ENCODE measurements around the gene NEK9.
"Not testable (repeated sequence)": the region's sequence is repeated elsewhere in the genome, so short reads cannot be mapped to it uniquely, and the experiment has no call there.

Gene NEK9

DNA sequence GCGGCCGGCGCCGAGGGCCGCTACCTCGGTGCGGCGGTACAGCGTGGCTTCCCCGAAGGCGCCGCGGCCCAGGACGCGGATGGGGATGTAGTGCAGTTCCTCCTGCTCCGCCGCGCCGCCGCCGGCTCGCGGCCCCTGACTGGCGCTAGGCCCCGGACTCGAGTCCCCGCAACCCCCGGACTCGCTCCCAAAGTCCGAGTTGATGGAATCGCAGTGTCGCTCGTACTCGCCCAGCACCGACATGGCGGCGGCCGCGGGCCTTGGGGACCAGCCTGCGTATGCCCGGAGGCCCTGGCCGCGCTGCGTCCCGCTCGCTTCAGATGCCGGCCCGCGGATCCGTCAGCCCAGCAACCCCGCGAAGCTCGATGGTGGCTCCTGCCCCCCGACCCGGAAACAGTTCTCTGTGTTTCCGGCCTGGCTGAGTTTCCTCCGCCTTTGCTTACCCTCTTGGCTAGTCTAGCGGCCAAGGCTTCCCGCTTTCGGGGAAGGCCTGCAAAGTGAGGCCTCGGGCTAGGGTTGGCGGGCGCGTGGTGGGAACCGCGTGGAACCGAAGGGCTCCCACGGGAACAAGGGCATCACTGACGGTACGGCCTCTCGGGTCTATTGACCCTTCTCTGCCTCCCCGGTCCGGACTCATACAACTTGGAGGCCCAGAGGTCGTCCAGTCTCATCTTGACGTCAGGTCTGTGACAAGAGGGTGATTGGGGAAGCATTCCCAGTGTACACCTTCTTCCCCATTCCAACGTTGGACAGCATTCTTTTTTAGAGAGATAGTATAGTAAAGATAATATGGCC is at the start of gene NEK9:
NEK9 (minus strand) TSS at position 370 of the 795 bp plus-strand sequence; CDS start at position 243, 127 bp downstream.
- DNase-seq (ENCODE audit: low read depth) = no peak

DNA sequence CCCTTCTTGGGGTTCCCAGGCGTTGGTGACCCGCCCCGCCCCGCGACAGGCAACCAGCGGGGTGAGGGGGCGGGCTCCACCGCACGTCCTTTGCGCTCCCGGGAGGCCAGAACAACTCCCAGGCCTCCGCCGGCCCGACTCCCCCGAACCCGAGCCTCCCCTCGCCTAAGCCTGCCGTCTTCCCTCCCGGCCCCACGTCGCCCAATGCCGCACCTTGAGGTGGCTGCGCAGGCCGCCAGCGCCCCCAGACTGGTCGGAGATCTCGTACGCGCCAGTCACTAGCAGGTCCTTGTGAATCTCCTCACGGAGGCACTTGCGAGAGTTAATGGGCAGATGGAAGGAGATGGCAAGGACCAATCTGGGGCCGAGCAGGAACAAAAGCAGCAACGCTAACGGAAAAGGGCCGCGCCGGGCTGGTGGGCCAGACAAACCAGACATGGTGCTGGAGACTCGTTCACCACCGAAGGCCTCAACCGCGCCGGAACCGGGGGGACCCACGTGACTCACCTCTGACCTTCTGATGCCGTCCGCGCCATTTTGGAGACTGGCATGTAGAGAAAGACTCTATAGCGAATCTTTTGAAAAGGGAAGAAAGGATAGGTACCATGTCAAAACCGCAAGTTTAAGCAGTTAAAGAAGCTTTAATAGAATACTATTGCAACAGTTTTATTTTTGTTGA is 49.4 kb upstream of the NEK9 start, which contains the start of gene TMED10:
TMED10 (minus strand) TSS at position 471 of the 679 bp plus-strand sequence; CDS start at position 438, 33 bp downstream.
- DNase-seq (ENCODE audit: low read depth) = no peak

DNA sequence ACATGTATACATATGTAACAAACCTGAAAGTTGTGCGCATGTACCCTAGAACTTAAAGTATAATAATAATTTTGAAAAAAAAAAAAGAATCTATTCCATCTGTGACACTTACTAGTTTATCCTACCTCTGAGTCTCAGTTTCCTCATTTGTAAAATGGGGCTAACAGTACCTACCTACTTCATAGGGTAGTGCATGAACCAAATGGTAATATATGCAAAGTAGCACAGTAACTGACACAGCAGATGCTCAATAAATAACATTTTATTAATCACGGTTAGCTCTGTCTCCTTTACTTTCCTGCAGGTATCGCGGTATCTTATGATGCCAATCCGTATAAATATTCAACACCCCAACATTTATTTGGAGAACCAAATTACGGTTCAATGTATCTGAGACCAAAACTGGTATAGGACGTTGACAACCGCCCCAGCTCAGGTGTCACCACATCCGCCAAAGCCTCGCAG is 48.9 kb upstream of the NEK9 start:
- no peak for DNase-seq (ENCODE audit: low read depth)

DNA sequence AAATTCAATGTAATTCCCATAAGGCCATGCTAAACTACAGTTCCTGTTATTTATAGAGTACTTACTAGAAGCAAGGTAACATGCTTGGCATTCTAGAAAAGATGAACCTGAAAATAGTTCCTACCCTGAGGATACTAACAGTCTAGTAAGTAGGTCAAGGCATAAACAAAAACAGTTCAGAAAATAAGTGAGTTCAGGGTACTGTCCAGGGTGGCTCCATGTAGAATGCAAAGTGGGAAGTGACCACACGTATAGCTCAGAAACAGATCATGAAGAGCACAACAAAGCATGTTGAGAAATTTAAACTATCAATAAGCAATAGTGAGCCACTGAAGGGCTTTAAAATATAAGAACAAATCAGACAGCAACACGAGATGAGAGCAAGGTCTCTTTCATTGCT is 47.2 kb upstream of the NEK9 start:
- DNase-seq (ENCODE audit: low read depth) = no peak

DNA sequence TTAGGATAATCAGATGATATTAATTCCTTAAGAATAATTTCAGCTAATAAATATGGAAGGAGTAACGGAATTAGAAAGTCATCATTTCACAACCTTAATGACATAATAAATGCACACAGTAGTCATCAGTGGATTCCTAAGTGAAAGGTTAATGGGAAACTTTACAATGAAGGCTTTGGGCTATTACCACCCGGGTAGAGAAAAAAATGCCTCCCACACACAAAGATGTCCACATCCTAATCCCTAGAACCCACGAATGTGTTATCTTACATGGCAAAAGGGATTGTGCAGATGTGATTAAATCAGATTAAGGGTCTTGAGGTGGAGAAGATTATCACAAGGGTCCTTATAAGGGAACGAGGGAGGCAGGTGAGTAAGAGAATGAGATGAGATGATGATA is 43.9 kb upstream of the NEK9 start:
- no peak for DNase-seq (ENCODE audit: low read depth)

DNA sequence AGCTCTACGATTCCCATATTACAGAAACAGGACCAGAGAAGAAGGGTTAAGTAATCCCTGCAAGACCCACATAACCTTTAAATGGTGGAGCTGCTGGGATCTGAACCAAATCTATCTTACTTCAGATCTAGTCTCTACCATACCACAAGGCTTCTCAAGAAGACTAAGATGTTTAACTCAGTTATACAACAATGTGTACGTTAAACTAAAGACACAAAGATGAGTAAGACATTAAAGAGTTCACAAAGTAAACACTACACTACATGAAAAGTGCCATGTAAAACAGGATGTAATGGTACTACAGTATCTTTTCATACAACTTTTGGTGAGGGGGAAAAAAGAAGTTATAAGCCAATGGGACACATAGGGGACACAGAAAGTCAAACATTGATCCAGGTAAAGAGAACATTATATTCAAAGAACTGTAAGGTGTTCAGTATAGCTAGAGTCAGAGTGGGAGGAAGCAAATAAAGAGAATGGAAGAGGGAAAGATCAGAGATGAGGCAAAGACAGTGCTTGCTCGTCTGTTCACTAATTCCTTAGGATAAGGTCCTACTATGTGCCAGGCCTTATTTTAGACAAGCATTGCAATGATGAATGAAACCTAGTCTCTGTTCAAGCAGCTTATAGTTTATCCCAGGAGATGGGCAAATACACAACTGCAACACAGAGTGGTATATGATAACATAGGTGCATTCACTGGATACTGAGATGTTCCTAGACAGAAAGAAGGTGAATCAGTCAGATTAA is 41.9 kb upstream of the NEK9 start:
- DNase-seq (ENCODE audit: low read depth) = no peak

DNA sequence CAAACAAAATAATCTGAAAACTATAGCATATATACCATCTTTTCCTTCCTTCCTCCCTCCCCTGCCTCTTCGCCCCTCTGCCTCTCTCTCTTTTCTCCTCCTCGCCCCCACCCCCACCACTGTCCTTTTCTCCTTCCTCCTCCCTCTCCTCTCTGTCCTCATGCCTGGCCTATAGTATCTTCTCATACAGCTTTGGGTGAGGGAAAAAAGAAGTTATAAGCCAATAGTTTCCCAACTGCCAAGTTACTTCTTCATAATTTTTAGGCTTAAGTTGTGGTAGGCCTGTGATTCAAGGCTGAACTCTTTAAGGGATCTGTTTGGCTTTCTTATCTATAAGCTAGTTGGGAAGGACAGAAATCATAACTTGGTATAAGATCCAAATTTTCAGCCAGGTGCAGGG is 40.5 kb upstream of the NEK9 start:
- no peak for DNase-seq (ENCODE audit: low read depth)

DNA sequence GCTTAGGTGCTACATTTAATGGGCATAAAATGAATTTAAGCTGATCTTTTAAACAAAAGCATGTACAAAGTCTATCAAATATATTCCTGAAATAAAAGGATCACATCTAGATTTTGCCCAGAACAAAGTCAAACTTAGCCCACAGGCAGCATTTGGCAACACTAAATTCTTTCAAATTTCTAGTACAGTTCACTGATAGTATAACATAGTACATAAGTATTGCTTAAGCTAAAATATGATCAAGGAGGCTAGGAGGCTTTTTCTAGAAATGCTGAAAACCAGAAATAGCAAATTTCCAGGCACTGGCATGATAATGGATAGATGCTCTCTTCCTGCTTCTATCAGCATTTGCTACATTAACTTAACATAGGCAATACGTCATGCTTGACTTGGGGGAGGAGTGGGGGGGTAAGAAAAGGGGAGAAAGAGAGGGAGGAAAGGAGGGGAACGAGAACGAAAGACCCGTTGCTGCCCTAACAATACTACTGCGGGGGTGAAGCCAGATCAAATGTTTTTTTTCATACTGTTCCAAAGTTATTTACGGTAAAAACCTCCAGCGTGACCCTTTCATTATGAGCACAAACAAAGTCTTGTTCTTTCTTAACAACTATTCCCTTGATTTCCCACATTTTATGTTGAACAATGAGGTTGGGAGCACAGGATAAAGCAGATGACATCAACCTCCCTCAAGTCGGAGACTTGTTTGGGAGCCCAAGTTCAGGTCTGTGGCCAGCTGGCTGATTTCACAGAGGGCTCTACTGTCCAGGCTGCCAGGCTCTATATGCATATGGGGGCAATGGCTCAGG is 38.9 kb upstream of the NEK9 start:
- no peak for DNase-seq (ENCODE audit: low read depth)

DNA sequence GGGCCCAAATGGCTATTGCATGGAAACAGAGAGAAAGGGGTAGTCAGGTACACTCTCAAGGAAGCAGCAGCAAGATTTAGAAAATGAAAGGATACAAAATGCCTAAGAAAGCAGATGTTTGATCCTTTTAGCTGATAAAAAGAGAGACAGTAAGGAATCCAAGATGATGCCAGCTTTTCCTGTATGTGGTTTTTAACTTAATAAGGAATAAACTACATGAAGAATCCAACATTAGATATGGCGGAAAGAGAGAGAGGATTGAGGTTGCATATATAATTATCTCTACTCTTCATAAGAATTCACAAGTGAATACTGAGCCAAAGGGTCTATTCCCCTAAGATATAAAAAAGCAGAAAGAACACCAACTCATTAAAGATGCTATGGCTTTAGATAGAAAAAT is 38.0 kb upstream of the NEK9 start:
- no peak for DNase-seq (ENCODE audit: low read depth)

DNA sequence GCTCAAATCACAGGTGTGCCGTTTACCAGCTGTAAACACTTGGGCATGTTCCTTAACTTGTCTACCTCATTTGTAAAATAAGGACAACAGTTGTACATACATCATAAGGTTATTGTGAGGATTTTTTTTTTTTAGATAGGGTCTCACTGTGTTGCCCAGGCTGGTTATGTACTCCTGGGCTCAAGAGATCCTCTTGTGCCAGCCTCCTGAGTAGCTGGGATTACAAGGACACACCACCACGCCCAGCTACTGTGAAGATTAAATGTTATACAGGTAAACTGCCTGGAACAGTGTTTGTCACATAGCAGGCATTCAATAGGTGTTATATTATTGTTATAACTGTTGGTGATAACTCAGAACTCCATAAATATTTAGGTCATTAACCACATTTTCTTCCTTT is 36.8 kb upstream of the NEK9 start:
- no peak for DNase-seq (ENCODE audit: low read depth)

DNA sequence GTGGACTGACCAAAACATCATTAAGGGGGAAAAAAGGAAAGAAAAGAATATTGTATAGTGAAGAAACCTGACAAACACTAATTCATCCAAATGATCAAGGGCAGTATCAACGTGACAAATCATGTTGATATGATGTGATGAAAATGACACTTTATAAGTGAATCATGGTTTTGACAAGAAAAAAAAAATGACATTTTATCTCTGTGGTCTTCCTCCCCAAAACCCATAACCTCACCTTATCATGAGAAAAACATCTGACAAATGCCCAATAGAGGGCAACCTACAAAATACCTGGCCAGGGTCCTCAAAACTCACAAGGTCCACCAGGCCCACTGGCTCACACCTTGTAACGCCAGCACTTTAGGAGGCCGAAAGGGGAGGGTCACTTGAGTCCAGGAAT is 35.8 kb upstream of the NEK9 start:
- DNase-seq (ENCODE audit: low read depth) = no peak

DNA sequence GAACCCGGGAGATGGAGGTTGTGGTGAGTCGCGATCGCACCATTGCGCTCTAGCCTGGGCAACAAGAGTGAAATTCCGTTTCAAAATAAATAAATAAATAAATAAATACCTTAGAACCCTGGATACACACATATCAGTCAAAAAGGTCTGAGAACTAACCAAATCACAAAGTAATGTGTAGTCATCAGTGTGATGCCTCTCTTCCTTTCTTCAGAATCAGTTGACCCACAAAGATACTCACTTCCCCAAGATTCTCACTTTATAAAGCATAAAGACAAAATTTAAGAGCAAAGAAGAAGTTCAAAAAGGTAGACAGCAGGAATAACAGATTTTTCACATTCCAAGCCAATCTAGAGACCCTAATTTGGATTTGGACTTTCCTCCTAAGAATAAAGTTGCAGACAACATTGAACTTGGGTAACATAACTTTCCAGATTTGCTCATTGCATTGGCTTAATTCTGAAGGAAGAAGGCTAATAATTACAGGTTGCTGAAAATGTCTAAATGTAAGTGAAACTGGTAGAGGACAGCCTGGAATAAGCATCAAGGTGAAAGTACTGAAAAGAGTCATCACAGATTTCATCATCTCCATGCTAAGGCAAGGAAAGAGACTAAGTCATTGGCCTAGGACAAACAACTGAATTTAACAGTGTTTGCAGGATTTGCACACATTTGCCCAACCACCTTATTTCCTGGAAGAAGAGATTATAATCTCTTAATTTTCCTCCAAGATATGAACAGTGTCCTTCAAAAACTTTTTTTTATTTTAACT is 32.2 kb upstream of the NEK9 start:
- no peak for DNase-seq (ENCODE audit: low read depth)

DNA sequence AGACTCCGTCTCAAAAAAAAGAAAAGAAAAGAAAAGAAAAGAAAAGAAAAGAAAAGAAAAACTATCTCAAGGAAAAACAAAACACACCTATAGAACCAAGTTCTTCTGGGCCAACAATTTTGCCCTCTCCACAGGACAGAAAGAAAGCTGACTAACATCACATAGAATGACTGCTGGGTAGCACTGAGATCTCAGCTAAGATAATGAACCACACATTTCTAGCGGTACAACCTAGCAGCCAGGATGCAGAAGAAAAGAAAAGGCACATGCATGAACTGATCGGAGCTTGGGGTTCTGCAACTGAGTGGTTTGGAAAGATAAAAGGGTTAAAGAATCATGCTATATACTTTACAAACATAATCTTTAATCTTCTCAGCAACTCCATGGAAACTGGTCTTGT is 30.1 kb upstream of the NEK9 start:
- no peak for DNase-seq (ENCODE audit: low read depth)

DNA sequence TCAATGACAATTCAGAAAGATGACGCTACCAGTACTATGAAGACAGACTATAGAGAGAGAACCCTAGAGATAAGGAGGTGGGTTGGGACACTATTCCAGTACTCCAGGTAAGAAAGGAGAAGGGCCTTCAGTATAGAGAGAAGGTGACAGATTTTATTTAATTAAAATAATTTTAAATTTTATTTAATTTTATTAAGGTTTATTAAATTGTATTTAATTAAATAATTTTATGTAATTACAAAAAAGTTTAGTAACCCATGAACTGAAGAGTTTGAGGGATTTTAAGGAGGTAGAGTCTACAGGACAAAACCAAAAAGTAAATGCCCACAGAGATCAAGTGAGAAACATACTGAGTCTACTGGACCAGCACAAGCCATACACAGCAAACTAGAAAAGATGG is 29.3 kb upstream of the NEK9 start:
- no peak for DNase-seq (ENCODE audit: low read depth)

DNA sequence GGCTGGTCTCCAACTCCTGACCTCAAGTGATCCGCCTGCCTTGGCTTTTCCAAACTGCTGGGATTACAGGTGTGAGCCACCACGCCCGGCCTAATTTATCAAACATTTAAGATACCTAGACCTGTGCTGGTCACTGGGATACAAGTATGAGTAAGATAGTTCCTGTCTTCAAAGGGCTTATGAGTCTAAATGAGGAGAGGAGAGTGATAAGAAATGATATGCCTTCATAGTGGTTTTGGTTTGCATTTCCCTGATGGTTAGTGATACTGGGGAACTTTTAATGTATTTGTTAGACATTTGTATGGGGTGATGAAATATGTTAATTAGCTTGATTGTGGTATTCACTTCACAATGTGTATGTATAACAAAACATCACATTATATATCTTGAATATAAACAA is 28.3 kb upstream of the NEK9 start:
- DNase-seq (ENCODE audit: low read depth) = no peak

DNA sequence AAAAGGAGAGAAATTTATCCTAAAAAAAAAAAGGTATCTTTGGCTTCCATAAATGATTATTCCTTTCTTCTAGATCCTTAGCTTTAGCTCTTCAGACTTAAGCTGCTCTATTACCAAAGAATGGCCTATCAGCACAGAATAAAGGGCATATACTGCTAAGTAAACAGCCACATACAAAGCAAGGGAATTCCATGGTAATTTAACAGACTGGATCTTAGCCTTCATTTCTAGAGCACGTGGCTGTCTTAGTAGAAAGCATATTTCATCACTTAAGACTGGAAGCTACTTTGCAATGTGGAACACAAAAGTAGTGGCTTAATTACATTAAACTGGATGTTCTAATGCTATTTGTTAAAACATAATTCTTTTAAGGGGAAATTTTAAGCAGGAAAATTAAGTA is 26.4 kb upstream of the NEK9 start:
- no peak for DNase-seq (ENCODE audit: low read depth)

DNA sequence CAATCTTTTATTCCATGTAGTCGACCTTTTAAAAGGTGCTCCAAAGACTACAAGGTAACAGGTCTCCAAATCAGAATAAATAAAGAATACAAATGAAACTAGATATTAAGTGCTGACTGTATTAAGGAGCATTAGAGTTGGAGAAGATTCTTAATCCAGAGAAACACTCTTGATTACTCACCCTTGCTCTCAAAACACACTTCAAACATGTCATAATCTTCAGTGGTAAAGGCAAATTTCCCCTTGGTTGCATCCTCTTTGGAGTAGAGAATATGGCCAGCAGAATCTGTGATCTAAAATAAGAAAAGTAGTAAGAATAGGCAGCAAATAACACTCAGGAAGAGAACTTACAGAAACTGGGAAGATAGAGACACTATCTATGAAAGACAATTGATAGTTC is 25.0 kb upstream of the NEK9 start:
- no peak for DNase-seq (ENCODE audit: low read depth)

DNA sequence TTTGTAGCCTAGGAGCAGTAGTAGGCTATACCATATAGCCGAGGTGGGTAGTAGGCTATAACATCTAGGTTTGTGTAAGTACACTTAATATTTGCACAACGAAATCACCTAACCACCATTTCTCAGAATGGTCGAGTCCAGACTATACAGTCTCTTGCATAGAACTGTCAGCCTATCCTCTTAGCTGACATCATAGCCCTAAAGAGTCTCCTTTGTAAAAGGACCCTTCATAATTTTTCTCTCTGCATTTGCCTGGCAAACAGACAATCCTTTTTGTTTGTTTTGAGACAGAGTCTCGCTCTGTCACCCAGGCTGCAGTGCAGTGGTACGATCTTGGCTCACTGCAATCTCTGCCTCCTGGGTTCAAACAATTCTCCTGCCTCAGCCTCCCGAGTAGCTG is 23.8 kb upstream of the NEK9 start:
- not testable (repeated sequence) for DNase-seq (ENCODE audit: low read depth)

DNA sequence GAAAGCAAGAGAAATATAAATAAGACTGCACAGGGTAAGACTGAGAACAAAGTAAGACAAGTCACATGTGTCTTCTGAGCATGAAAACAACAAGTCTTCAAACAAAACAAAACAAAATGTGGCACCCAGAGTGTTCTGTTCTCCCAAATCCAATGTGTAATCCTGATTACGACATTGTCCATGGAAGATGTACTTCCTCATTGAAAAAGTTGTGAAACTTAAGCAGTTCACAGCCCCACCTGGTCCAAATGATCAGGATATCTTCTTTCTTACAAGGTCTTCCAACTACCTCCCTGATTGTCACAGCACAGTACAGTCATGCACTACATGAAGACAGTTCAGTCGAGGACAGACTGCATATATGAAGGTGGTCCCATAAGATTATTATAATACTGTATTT is 23.3 kb upstream of the NEK9 start:
- no peak for DNase-seq (ENCODE audit: low read depth)

DNA sequence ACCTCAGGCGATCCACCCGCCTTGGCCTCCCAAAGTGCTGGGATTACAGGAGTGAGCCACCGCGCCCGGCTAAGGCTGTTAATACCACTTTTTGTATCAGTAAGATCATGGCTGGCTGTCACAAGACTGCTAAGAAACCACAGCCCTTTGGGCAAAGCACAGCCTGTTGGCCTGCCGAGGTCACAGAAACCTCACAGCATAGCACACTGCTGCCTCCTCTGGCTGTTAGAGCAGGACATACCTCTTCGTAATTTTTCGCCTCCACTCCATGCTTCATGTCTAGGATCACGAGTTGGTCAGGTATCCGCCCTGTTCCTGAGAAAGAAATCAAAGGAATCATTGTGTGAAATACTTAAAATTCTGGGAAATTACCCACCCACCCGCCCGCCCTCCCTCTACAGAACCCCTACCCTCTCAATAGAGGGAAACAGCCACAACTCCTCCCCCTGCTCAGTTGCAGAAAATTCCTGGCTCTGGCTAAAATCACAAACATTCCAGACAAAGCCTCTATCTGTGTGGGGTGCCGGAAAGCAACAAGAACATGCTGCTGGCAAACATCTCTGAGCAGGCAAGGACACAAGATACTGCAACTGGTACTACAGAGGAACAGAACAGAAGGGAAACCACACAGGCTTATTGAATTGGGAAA is 20.7 kb upstream of the NEK9 start:
- peak; percentile 62 for DNase-seq (ENCODE audit: low read depth)

DNA sequence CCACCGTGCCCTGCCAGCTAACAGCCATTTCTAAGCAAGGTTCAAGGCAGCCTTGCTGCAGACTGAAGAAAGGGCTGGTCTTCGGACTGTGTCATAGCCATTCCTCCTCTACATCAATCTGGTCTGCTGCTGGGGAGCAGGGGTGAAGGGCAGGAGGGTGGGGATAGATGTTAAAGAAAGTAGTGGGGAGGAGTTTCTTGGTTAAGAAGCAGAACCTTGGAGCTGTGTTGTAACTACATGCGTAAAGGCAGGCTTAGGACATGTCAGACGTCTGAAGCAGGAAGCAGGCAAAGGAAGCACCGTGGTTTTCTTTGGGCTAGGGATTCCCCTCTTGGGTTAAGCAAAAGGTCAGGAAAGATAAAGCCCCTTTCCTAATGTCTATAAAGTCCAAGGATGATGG is 18.1 kb upstream of the NEK9 start:
- no peak for DNase-seq (ENCODE audit: low read depth)
